Gastroesophageal sphincter (tissue), 4 donors: Measurements from ENCODE around the gene ADARB1. TPM values are rescaled to one million over a fixed set of nuclear protein-coding genes. Genes with fewer than 3 reads are reported as not detected.
"Not testable (repeated sequence)": the region's sequence is repeated elsewhere in the genome, so short reads cannot be mapped to it uniquely, and the experiment has no call there.

Experiments
- ATAC-seq: fragments of 150-250 bp; one replicate; pipeline ENCODE4 v1.9.1; 2016; ENCODE audit warnings: mild to moderate bottlenecking, moderate library complexity
- H3K27ac ChIP-seq, 4 donors: fragments of 200-600 bp; sonication (generic) in 3 of 4; 1 replicate in 3 of 4; 2 replicates in 1 of 4; pipeline ENCODE4 v1.5.1; 2016 to 2019
- H3K27me3 ChIP-seq: fragments of 200-600 bp; sonication (generic); one replicate; pipeline ENCODE4 v1.5.1; 2019
- H3K36me3 ChIP-seq, 2 donors: fragments of 200-600 bp; sonication (generic); one replicate each; pipeline ENCODE4 v1.5.1; 2019; ENCODE audit warnings: control low read depth in 1 of 2
- H3K4me1 ChIP-seq, 3 donors: fragments of 200-600 bp; sonication (generic); 1 replicate in 2 of 3; 2 replicates in 1 of 3; pipeline ENCODE4 v1.5.1; 2016 to 2019; ENCODE audit warnings: control low read depth in 2 of 3
- H3K4me3 ChIP-seq, 2 donors: fragments of 200-600 bp; sonication (generic); one replicate each; pipeline ENCODE4 v1.5.1; 2019; ENCODE audit warnings: mild to moderate bottlenecking in 1 of 2, moderate library complexity in 1 of 2
- H3K9me3 ChIP-seq, 3 donors: fragments of 200-600 bp; sonication (generic); one replicate each; pipeline ENCODE4 v1.5.1; 2017 to 2019; ENCODE audit warnings: control low read depth in 2 of 3
- CTCF ChIP-seq, 4 experiments: fragments of 200-600 bp in 2 of 4; fragments of 450-650 bp in 2 of 4; sonication (generic) in 1 of 4; IDR thresholded peaks; one replicate each; pipeline ENCODE4 v1.5.1; 2017 to 2019; ENCODE audit warnings: antibody characterized with exemption in 4 of 4, mild to moderate bottlenecking in 2 of 4, moderate library complexity in 2 of 4
- EP300 ChIP-seq: sonication (generic); formaldehyde crosslinking; IDR thresholded peaks from one replicate; pipeline ENCODE4 v1.6.1; 2017; ENCODE audit warnings: antibody characterized with exemption, mild to moderate bottlenecking
- POLR2A ChIP-seq, 2 donors: fragments of 450-650 bp; IDR thresholded peaks; one replicate each; pipeline ENCODE4 v1.6.1; 2017; ENCODE audit warnings: antibody characterized with exemption in 2 of 2, mild to moderate bottlenecking in 2 of 2, moderate library complexity in 1 of 2
- POLR2AphosphoS5 ChIP-seq: sonication (generic); formaldehyde crosslinking; IDR thresholded peaks from one replicate; pipeline ENCODE4 v1.6.1; 2017; ENCODE audit warnings: antibody characterized with exemption
- WGBS, 2 donors: methylation state at CpG; one replicate each; pipeline ENCODE4 v1.1.5; 2018; ENCODE audit warnings: low coverage in 1 of 2; 5-methylcytosine and 5-hydroxymethylcytosine counted together
- total RNA-seq, 4 donors: library from RNA; depleted of rRNA; stranded (reverse); fragments of >200 nt; gene quantifications; one replicate each; pipeline ENCODE4 v1.1.0, GENCODE V29; 2016

The ADARB1 gene
- total RNA-seq: 100 to 1,000 TPM; 136 to 228 (median 181) TPM

- peak; percentile 88 for ATAC-seq
- H3K4me3 ChIP-seq: peak within 1 kb of the TSS; percentile 73 to 99
- peaks cover 0 to 5% of the 10 kb centered on the region in 2 donors for H3K36me3 ChIP-seq
- H3K4me1 ChIP-seq: peaks cover 4 to 53% (median 14%) of the 10 kb centered on the region in 3 donors
- TF ChIP-seq CTCF (IDR thresholded peaks at IDR 0.05) (peak in 1 of 4 experiments; percentile 14), EP300 (no peak), POLR2AphosphoS5 (peak; percentile 70), POLR2A (IDR thresholded peaks at IDR 0.05) (peak; percentile 78 to 81)
- no peaks in the 10 kb centered on the region for H3K9me3 ChIP-seq
- H3K27me3 ChIP-seq: no peaks in the 10 kb centered on the region
- no CpG with 5 or more reads among the region's 132 CpGs for WGBS, 2 donors
- peak within 1 kb of the TSS; percentile 76 to 98 (median 98) for H3K27ac ChIP-seq
Measured at GRCh38 chr21:45074048-45074817, at the start of gene ADARB1. Gene ADARB1, plus strand, starts transcription at chr21:45074580. Its CDS starts 97,077 bp downstream, at chr21:45171657.

GRCh38 chr21:45026066-45026745 is 48.2 kb upstream of the ADARB1 start:
- Histone ChIP-seq H3K27ac (no peak overlapping the region), H3K4me1 (peaks cover 0 to 26% (median 20%) of the 10 kb centered on the region in 3 donors), H3K4me3 (no peak overlapping the region), H3K9me3 (no peaks in the 10 kb centered on the region), H3K36me3 (no peaks in the 10 kb centered on the region), H3K27me3 (no peaks in the 10 kb centered on the region)
- no peak for TF ChIP-seq EP300
- WGBS, 2 donors: 96% methylated on average over 5 of the region's 22 CpGs; no CpG with 5 or more reads in 1 of the 2 donors
- ATAC-seq: no peak

- Histone ChIP-seq H3K4me1 (peaks cover 0 to 33% (median 26%) of the 10 kb centered on the region in 3 donors), H3K27me3 (no peaks in the 10 kb centered on the region), H3K36me3 (no peaks in the 10 kb centered on the region), H3K4me3 (no peak overlapping the region), H3K9me3 (no peaks in the 10 kb centered on the region), H3K27ac (no peak overlapping the region)
- ATAC-seq: no peak
- TF ChIP-seq POLR2AphosphoS5 (no peak), EP300 (no peak), POLR2A (IDR thresholded peaks at IDR 0.05) (no peak), CTCF (IDR thresholded peaks at IDR 0.05) (no peak)
- no CpG with 5 or more reads among the region's 12 CpGs for WGBS, 2 donors
Measured at GRCh38 chr21:45026826-45027225, 47.6 kb upstream of the ADARB1 start.

GRCh38 chr21:45027241-45028196 is 46.9 kb upstream of the ADARB1 start:
- ATAC-seq: no peak
- TF ChIP-seq CTCF (IDR thresholded peaks at IDR 0.05): no peak
- TF ChIP-seq EP300: no peak
- TF ChIP-seq POLR2AphosphoS5: no peak
- no peak for TF ChIP-seq POLR2A (IDR thresholded peaks at IDR 0.05)
- Histone ChIP-seq H3K4me1 (peaks cover 0 to 40% (median 31%) of the 10 kb centered on the region in 3 donors), H3K27me3 (no peaks in the 10 kb centered on the region), H3K4me3 (no peak overlapping the region), H3K9me3 (no peaks in the 10 kb centered on the region), H3K27ac (no peak overlapping the region), H3K36me3 (no peaks in the 10 kb centered on the region)
- WGBS, 2 donors: 96 to 100% methylated on average over 1 to 4 of the region's 21 CpGs

- whole genome bisulfite sequencing, 2 donors: no CpG with 5 or more reads among the region's 12 CpGs
- not testable (repeated sequence) for H3K36me3 ChIP-seq, H3K9me3 ChIP-seq, ATAC-seq, H3K4me3 ChIP-seq, H3K27me3 ChIP-seq
- Histone ChIP-seq H3K4me1 (peaks cover 0 to 51% (median 42%) of the 10 kb centered on the region in 3 donors), H3K27ac (peak overlapping the region in 2 of 4 donors; percentile 33 to 82)
Measured at GRCh38 chr21:45028645-45029044, 45.7 kb upstream of the ADARB1 start.
